ENCODE measurements around the gene IGSF9B. TPM values are rescaled to one million over a fixed set of nuclear protein-coding genes. Genes with fewer than 3 reads are reported as not detected.

The IGSF9B gene
- total and polyA plus RNA-seq, 2 experiments from 2014 or later: 0.04 TPM; not detected in 1

DNA sequence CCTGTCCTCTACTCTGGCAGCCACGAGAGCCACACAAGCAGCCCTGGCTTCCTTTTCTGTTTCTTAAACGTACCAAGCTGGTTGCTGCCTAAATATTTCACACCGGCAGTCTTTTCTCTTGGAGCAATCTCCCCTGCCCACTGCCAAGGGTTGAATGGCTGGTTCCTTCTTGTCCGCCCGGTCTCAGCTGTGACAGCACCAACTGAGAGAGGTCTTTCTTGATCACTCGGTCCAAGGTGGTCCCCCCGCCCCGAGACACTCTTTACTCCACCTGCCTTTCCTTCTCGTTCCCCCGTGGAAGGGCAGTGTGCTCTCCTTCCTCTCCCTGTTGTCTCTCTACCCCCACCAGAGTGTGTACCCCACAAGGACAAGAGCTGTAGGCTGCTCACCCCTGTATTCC is 33.7 kb upstream of the IGSF9B start:
- no peaks in the 10 kb centered on the region for H3K36me3 ChIP-seq (ENCODE audit: low read depth)
- no peaks in the 10 kb centered on the region for H3K9me3 ChIP-seq (ENCODE audit: low read depth)
- DNase-seq: no peak
- no peaks in the 10 kb centered on the region for H3F3A ChIP-seq (ENCODE audit: insufficient read depth)
- H3K27me3 ChIP-seq (replicated peaks; ENCODE audit: insufficient read depth): peaks cover 3% of the 10 kb centered on the region
- no peaks in the 10 kb centered on the region for H3K4me1 ChIP-seq (ENCODE audit: insufficient read depth)
- no peak overlapping the region for H3K4me2 ChIP-seq (ENCODE audit: unreplicated experiment)
- no peak overlapping the region for H2AFZ ChIP-seq
- no peaks in the 10 kb centered on the region for H3K9me2 ChIP-seq (ENCODE audit: insufficient read depth)
- in situ Hi-C loops (cut with MboI): no loop called here
- TF ChIP-seq EZH2phosphoT487 (IDR thresholded peaks at IDR 0.05; ENCODE audit: insufficient read depth, low read depth) (no peak), EZH2 (IDR thresholded peaks at IDR 0.05; ENCODE audit: insufficient read depth, poor library complexity, severe bottlenecking) (no peak)
- no peaks in the 10 kb centered on the region for H3K79me2 ChIP-seq (ENCODE audit: insufficient read depth)
- H4K20me1 ChIP-seq (ENCODE audit: insufficient read depth): no peaks in the 10 kb centered on the region
- no peak overlapping the region for H3K27ac ChIP-seq
- 18 to 21% methylated on average over 10 of the region's 10 CpGs for WGBS, 2 experiments (ENCODE audit: low coverage in 1 of 2, low lambda C conversion rate in 2 of 2, missing lambda C conversion rate in 2 of 2)
- no peak overlapping the region for H3K4me3 ChIP-seq
- no peak overlapping the region for H3K9ac ChIP-seq

DNA sequence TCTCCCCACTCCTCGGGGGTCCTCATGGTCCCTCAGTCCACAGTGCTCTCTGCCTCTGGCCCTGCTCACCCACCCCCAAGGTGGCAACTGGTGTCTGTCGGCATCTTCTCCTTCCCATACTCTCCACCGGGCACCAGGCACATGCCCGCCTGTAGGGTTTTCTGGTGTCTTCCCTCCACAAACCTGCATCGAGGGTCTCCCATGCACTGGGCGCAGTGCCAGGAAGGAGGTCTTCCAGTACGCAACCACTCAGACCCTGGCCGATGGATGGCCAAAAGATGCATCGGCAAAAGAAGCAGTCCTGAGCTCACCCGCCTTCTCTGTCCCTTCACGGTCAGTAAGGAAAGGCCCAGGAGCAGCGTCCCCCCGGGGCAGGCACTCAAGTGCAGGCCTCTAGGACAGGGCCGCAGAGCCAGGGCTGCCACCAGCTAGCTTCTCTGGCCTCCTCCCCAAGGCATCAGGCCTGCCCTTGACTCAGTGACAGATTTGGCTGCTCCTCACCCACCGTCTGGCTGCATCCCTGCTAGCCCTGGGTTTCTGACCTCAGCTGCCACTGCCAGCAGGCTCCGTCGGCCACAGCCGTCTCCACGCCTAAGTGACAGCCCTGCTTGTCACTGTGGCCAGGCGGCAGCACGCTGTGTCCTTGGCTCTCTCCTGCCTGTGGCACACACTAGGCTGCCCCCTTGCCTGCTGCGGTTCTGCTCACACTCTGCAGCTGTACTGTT is 32.1 kb upstream of the IGSF9B start:
- H3K4me1 ChIP-seq (ENCODE audit: insufficient read depth): no peaks in the 10 kb centered on the region
- no peaks in the 10 kb centered on the region for H3K79me2 ChIP-seq (ENCODE audit: insufficient read depth)
- no peak overlapping the region for H3K4me2 ChIP-seq (ENCODE audit: unreplicated experiment)
- no peak for DNase-seq
- in situ Hi-C loops (cut with MboI): no loop called here
- H3K27me3 ChIP-seq (replicated peaks; ENCODE audit: insufficient read depth): peaks cover 3% of the 10 kb centered on the region
- H2AFZ ChIP-seq: no peak overlapping the region
- 67 to 71% methylated on average over 22 of the region's 22 CpGs for WGBS, 2 experiments (ENCODE audit: low coverage in 1 of 2, low lambda C conversion rate in 2 of 2, missing lambda C conversion rate in 2 of 2)
- H3K4me3 ChIP-seq: no peak overlapping the region
- H3K9ac ChIP-seq: no peak overlapping the region
- H3K36me3 ChIP-seq (ENCODE audit: low read depth): no peaks in the 10 kb centered on the region
- no peaks in the 10 kb centered on the region for H4K20me1 ChIP-seq (ENCODE audit: insufficient read depth)
- no peaks in the 10 kb centered on the region for H3K9me3 ChIP-seq (ENCODE audit: low read depth)
- H3K27ac ChIP-seq: no peak overlapping the region
- H3K9me2 ChIP-seq (ENCODE audit: insufficient read depth): no peaks in the 10 kb centered on the region
- H3F3A ChIP-seq (ENCODE audit: insufficient read depth): no peaks in the 10 kb centered on the region
- no peak for TF ChIP-seq EZH2 (IDR thresholded peaks at IDR 0.05; ENCODE audit: insufficient read depth, poor library complexity, severe bottlenecking)

DNA sequence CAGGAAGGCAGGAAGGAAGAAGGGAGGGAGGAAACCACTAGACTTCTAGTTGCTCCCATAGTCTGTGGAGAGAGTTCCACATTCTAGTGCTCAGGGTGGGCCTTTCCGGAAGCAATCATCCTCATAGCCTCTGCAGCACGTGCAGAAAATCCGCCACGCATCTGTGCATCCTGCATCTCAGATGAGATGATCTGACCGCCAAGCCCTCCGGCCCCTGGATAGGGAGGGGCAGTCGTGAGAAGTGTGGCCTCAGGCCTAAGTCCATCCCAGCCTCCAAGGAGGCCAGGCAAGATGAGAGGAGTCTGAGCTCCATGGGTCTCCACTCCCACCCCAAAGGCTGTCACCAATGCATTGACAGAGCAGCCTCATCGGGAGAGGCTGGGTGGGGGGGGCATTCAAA is 30.4 kb upstream of the IGSF9B start:
- TF ChIP-seq EZH2phosphoT487 (IDR thresholded peaks at IDR 0.05; ENCODE audit: insufficient read depth, low read depth): no peak
- TF ChIP-seq EZH2 (IDR thresholded peaks at IDR 0.05; ENCODE audit: insufficient read depth, poor library complexity, severe bottlenecking): no peak
- peaks cover 3% of the 10 kb centered on the region for H3K27me3 ChIP-seq (replicated peaks; ENCODE audit: insufficient read depth)
- no peak overlapping the region for H3K4me2 ChIP-seq (ENCODE audit: unreplicated experiment)
- no peak overlapping the region for H3K4me3 ChIP-seq
- WGBS, 2 experiments (ENCODE audit: low coverage in 1 of 2, low lambda C conversion rate in 2 of 2, missing lambda C conversion rate in 2 of 2): 82 to 83% methylated on average over 8 of the region's 8 CpGs
- no peaks in the 10 kb centered on the region for H3K36me3 ChIP-seq (ENCODE audit: low read depth)
- H2AFZ ChIP-seq: no peak overlapping the region
- in situ Hi-C loops (cut with MboI): no loop called here
- H3K79me2 ChIP-seq (ENCODE audit: insufficient read depth): no peaks in the 10 kb centered on the region
- H4K20me1 ChIP-seq (ENCODE audit: insufficient read depth): no peaks in the 10 kb centered on the region
- no peak overlapping the region for H3K9ac ChIP-seq
- no peak for DNase-seq
- no peaks in the 10 kb centered on the region for H3K4me1 ChIP-seq (ENCODE audit: insufficient read depth)
- H3K9me3 ChIP-seq (ENCODE audit: low read depth): no peaks in the 10 kb centered on the region
- H3K9me2 ChIP-seq (ENCODE audit: insufficient read depth): no peaks in the 10 kb centered on the region
- H3K27ac ChIP-seq: no peak overlapping the region
- H3F3A ChIP-seq (ENCODE audit: insufficient read depth): no peaks in the 10 kb centered on the region

DNA sequence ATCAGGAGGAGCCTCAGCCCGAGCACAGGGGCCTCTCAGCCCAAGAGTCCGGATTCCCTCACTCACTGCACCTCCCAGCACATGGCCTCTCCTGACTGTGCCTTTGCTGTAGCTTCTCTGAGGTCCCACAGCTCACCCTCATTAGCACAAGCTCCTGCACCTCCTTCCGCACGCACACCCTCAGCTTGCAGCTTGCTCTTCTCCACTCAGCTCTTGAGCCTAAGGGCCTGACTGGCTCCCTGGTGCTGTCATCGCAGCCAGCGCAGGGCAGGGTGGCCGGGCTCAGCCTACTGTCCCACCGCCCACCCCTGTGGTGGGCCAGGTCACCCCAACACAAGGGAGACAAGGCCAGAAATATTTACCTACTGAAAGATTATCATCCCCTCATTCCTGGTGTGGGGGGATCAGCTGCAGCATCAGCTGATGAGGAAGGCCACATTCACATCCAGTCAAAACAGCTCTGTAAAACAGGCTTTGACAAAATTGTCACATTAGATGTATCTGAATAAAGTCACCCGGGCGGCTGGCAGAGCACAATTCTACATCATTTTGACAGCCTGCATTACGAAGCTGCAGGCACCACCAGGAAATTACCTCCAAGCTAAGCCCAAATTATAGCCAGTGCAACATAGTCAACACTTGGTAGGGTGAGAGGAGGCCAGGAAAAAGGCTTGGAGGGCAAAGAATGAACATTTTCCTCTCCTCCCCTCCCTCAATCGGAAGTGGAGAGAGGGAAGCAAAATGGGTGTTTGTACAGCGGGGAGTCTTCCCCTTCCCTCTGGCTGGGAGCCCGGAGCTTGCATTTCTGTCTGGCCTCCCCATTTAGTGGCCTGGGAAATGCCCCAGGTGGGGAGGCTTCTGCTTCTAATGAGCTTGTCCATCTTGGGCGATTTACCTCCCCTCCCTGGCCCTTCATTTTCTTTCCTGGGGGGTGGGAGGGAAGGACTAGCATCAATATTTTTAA is 29.5 kb upstream of the IGSF9B start:
- Histone ChIP-seq H3K4me1 (ENCODE audit: insufficient read depth) (no peaks in the 10 kb centered on the region), H3K9me2 (ENCODE audit: insufficient read depth) (no peaks in the 10 kb centered on the region), H3K36me3 (ENCODE audit: low read depth) (no peaks in the 10 kb centered on the region), H3K27me3 (replicated peaks; ENCODE audit: insufficient read depth) (no peaks in the 10 kb centered on the region; the same call in 1 of the 2 replicates), H3K4me3 (no peak overlapping the region), H3K27ac (no peak overlapping the region), H3K9ac (no peak overlapping the region), H3K79me2 (ENCODE audit: insufficient read depth) (no peaks in the 10 kb centered on the region), H3F3A (ENCODE audit: insufficient read depth) (no peaks in the 10 kb centered on the region), H4K20me1 (ENCODE audit: insufficient read depth) (no peaks in the 10 kb centered on the region), H3K9me3 (ENCODE audit: low read depth) (no peaks in the 10 kb centered on the region), H2AFZ (no peak overlapping the region), H3K4me2 (ENCODE audit: unreplicated experiment) (no peak overlapping the region)
- WGBS, 2 experiments (ENCODE audit: low coverage in 1 of 2, low lambda C conversion rate in 2 of 2, missing lambda C conversion rate in 2 of 2): 65 to 73% methylated on average over 15 of the region's 15 CpGs
- in situ Hi-C loops (cut with MboI): no loop called here
- TF ChIP-seq EZH2 (IDR thresholded peaks at IDR 0.05; ENCODE audit: insufficient read depth, poor library complexity, severe bottlenecking) (no peak), EZH2phosphoT487 (IDR thresholded peaks at IDR 0.05; ENCODE audit: insufficient read depth, low read depth) (no peak)
- DNase-seq: no peak
